GM23338 (cell line): ENCODE results near the gene ACSM2B.

Experiments
- CTCF ChIP-seq, 2 experiments: fragments of 200-600 bp in 1 of 2; sonication (generic) in 1 of 2; conservative IDR thresholded peaks; 2 replicates each; pipeline versions ENCODE4 v1.5.1 to v1.6.1; 2016 to 2017; ENCODE audit warnings: antibody characterized with exemption in 2 of 2, low read depth in 2 of 2, mild to moderate bottlenecking in 2 of 2, moderate library complexity in 1 of 2
- EZH2 ChIP-seq: fragments of 200-600 bp; sonication (generic); IDR thresholded peaks from one replicate; pipeline ENCODE4 v1.8.0; 2017; ENCODE audit warnings: antibody characterized with exemption, mild to moderate bottlenecking, low read depth; ENCODE audit not compliant: unreplicated experiment
- NANOG ChIP-seq: IDR thresholded peaks from 2 replicates; pipeline ENCODE4 v1.6.1; 2016; ENCODE audit warnings: antibody characterized with exemption, borderline replicate concordance
- POLR2AphosphoS5 ChIP-seq: IDR thresholded peaks from 2 replicates; pipeline ENCODE4 v1.6.1; 2016; ENCODE audit warnings: antibody characterized with exemption, low read depth
- REST ChIP-seq: IDR thresholded peaks from one replicate; pipeline ENCODE4 v1.6.1; 2018; ENCODE audit warnings: antibody characterized with exemption; ENCODE audit not compliant: unreplicated experiment
- STAT1 ChIP-seq: IDR thresholded peaks from one replicate; pipeline ENCODE4 v1.6.1; 2016; ENCODE audit warnings: antibody characterized with exemption; ENCODE audit not compliant: unreplicated experiment
- TF ChIP-seq, protein P1 (sequence below): IDR thresholded peaks from 2 replicates; pipeline ENCODE4 v1.6.1; 2016; ENCODE audit warnings: antibody characterized with exemption

- TF ChIP-seq CTCF (conservative IDR thresholded peaks at IDR 0.05; ENCODE audit: low read depth in 2 of 2) (no peak), EZH2 (no peak), POLR2AphosphoS5 (no peak), STAT1 (no peak), NANOG (no peak), REST (no peak)
- TF ChIP-seq, protein P1, sequence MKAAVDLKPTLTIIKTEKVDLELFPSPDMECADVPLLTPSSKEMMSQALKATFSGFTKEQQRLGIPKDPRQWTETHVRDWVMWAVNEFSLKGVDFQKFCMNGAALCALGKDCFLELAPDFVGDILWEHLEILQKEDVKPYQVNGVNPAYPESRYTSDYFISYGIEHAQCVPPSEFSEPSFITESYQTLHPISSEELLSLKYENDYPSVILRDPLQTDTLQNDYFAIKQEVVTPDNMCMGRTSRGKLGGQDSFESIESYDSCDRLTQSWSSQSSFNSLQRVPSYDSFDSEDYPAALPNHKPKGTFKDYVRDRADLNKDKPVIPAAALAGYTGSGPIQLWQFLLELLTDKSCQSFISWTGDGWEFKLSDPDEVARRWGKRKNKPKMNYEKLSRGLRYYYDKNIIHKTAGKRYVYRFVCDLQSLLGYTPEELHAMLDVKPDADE = no peak
Measured at GRCh38 chr16:20568404-20568803, 7.8 kb downstream of the ACSM2B start.
